Activated CD4-positive, alpha-beta memory T cell treated with anti-CD3 and anti-CD28 coated beads, Interleukin-2, amount 10 ng/mL, durations not matched to agents 7 days and 5 days (primary cell): Measurements from ENCODE around the gene KRTCAP2. TPM values are rescaled to one million over a fixed set of nuclear protein-coding genes. Genes with fewer than 3 reads are reported as not detected.
"Not testable (repeated sequence)": the region's sequence is repeated elsewhere in the genome, so short reads cannot be mapped to it uniquely, and the experiment has no call there.

Source experiments
- CTCF ChIA-PET: fragments of 350-600 bp; sonication (Branson Sonifier 250); formaldehyde crosslinking; loops from one replicate; lab custom pipeline; 2021; ENCODE audit warnings: antibody characterized with exemption, inconsistent platforms; lab: Charles Lee
- POLR2A ChIA-PET: fragments of 350-600 bp; sonication (Branson Sonifier 250); formaldehyde crosslinking; loops from one replicate; lab custom pipeline; 2021; ENCODE audit warnings: antibody characterized with exemption; lab: Charles Lee
- DNase-seq: peaks from one replicate; pipeline ENCODE4 v3.0.0-alpha.2; 2020
- H3K27ac Mint-ChIP-seq: one replicate; pipeline ENCODE4 v1.8.0; 2021; ENCODE audit warnings: mild to moderate bottlenecking, mixed read lengths
- H3K27me3 Mint-ChIP-seq: one replicate; pipeline ENCODE4 v1.8.0; 2021; ENCODE audit warnings: mixed read lengths
- H3K36me3 Mint-ChIP-seq: one replicate; pipeline ENCODE4 v1.8.0; 2021; ENCODE audit warnings: low read depth, mixed read lengths
- H3K4me1 Mint-ChIP-seq: one replicate; pipeline ENCODE4 v1.8.0; 2021; ENCODE audit warnings: mixed read lengths
- H3K4me3 Mint-ChIP-seq: one replicate; pipeline ENCODE4 v1.8.0; 2021; ENCODE audit warnings: mild to moderate bottlenecking, mixed read lengths
- H3K9me3 Mint-ChIP-seq: one replicate; pipeline ENCODE4 v1.8.0; 2021; ENCODE audit warnings: mixed read lengths
- total RNA-seq, 2 experiments: library from RNA; stranded (reverse); gene quantifications; one replicate each; pipeline ENCODE4 v1.2.3, GENCODE V29; 2021

The KRTCAP2 gene
- total RNA-seq, 2 experiments from 2014 or later = 203 to 224 TPM

DNA sequence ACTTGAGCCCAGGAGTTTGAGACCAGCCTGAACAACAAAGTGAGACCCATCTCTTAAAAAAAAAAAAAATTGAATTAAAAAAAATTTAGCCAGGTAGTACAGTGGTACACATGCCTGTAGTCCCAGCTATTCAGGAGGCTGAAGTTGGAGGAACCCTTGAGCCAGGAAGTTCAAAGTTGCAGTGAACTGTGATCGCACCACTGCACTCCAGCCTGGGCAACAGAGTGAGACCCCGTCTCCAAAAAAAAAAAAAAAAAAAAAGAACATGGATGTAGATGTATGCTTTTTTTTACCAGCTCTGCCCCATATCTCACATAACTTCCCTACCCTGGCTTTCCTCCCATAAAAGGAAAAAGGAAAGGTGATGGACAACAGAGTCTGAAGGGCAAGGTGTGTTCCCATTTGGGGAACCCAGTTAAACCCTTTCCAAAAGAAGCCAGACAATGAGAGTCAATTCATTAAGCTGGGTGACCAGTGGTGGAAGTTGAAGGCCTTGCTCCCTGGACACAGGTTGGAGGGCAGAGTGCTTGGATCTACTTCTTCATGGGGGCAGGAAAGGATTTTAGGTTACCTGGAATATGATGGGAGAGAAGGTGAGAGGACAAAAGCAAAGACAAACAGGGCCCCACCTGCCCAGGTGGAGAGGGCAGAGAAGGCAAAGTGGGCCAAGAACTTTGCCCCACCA, 2.9 kb downstream of the KRTCAP2 start:
- Mint-ChIP-seq H3K4me1 (peaks cover 49% of the 10 kb centered on the region), H3K27ac (no peak overlapping the region), H3K36me3 (peaks cover 28% of the 10 kb centered on the region), H3K27me3 (peaks cover 1% of the 10 kb centered on the region), H3K9me3 (no peaks in the 10 kb centered on the region), H3K4me3 (no peak overlapping the region)
- POLR2A ChIA-PET = no interaction called here
- CTCF ChIA-PET = interaction anchor here (0.7 to 8.0 kb wide), 7 partner anchors 30 to 277 kb away, joined by 3 to 209 read pairs (median 7); partner anchors contain the start of genes DPM3 and SLC50A1
- DNase-seq = no peak

GRCh38 chr1:155169541-155169940, 3.6 kb downstream of the KRTCAP2 start:
- H3K27ac Mint-ChIP-seq = no peak overlapping the region
- H3K27me3 Mint-ChIP-seq = peaks cover 1% of the 10 kb centered on the region
- DNase-seq = no peak
- ChIA-PET POLR2A (interaction anchor here (1.3 kb wide), 1 partner anchor 78 kb away, joined by 5 read pairs; no protein-coding TSS in a partner anchor), CTCF (interaction anchor here (1.6 to 8.0 kb wide), 5 partner anchors 32 to 84 kb away, joined by 5 to 209 read pairs (median 25); no protein-coding TSS in a partner anchor)
- no peaks in the 10 kb centered on the region for H3K9me3 Mint-ChIP-seq
- H3K36me3 Mint-ChIP-seq = peaks cover 25% of the 10 kb centered on the region
- H3K4me3 Mint-ChIP-seq = no peak overlapping the region
- H3K4me1 Mint-ChIP-seq = peaks cover 42% of the 10 kb centered on the region

DNA sequence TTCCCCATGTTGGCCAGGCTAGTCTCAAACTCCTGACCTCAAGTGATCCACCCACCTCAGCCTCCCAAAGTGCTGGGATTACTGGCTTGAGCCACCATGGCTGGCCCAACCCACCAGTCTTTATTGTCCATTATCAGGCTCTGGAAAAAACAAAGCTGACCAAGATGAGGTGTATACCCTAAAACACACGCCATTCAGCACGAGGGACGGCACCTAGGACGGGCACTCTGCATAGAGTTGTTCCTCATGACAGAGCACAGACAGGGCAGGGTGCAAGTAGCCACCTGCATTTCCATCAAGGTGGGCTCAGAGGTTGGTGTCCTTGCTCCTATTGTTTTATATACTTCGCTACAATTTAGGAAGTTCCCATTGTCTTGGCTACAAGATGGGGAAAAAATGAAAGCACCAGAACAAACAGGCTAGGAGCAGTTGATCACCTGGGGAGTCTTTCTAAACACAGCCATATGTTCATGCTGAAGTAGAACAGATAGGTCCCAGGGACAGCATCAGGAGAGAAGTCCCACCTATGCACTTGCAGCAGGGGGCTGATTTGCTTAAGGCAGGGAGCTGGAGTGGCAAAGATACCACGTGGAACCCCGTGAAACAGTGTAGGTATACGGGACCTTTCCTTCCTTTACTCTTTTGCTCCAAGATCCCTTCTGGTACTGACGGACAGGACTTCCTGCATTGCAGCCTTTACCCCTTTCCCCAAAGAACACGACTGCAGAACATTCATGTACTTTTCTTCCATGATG, 4.5 kb downstream of the KRTCAP2 start:
- no peak for DNase-seq
- H3K4me3 Mint-ChIP-seq = no peak overlapping the region
- POLR2A ChIA-PET = interaction anchor here (1.3 to 2.1 kb wide), 2 partner anchors 77 kb away, joined by 5 to 9 read pairs; no protein-coding TSS in a partner anchor
- H3K36me3 Mint-ChIP-seq = peaks cover 23% of the 10 kb centered on the region
- H3K27me3 Mint-ChIP-seq = peaks cover 1% of the 10 kb centered on the region
- no peaks in the 10 kb centered on the region for H3K9me3 Mint-ChIP-seq
- peaks cover 37% of the 10 kb centered on the region for H3K4me1 Mint-ChIP-seq
- H3K27ac Mint-ChIP-seq = no peak overlapping the region
- CTCF ChIA-PET = interaction anchor here (0.8 to 8.0 kb wide), 16 partner anchors 15 to 125 kb away, joined by 3 to 209 read pairs (median 5); partner anchors contain the start of genes ADAM15 and SLC50A1

DNA sequence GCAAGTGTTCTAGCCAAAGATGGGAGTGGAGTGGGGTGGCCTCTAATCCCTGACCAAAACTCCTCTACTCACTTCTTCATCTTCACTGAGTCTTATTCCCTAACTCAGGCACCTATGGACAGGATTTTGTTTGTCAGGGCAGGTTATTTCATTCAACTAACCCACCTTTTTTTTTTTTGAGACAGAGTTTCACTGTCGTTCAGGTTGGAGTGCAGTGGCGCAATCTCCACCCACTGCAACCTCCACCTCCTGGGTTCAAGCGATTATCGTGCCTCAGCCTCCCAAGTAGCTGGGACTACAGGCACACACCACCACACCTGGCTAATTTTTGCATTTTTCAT, 5.0 kb downstream of the KRTCAP2 start:
- not testable (repeated sequence) for H3K27ac Mint-ChIP-seq, H3K9me3 Mint-ChIP-seq, DNase-seq, H3K4me3 Mint-ChIP-seq, H3K27me3 Mint-ChIP-seq
- ChIA-PET CTCF (interaction anchor here (0.7 to 8.0 kb wide), 19 partner anchors 14 to 168 kb away, joined by 3 to 209 read pairs (median 4); partner anchors contain the start of genes ADAM15 and SLC50A1), POLR2A (interaction anchor here (2.1 kb wide), 1 partner anchor 76 kb away, joined by 9 read pairs; no protein-coding TSS in a partner anchor)
- Mint-ChIP-seq H3K4me1 (peaks cover 32% of the 10 kb centered on the region), H3K36me3 (peaks cover 19% of the 10 kb centered on the region)

DNA sequence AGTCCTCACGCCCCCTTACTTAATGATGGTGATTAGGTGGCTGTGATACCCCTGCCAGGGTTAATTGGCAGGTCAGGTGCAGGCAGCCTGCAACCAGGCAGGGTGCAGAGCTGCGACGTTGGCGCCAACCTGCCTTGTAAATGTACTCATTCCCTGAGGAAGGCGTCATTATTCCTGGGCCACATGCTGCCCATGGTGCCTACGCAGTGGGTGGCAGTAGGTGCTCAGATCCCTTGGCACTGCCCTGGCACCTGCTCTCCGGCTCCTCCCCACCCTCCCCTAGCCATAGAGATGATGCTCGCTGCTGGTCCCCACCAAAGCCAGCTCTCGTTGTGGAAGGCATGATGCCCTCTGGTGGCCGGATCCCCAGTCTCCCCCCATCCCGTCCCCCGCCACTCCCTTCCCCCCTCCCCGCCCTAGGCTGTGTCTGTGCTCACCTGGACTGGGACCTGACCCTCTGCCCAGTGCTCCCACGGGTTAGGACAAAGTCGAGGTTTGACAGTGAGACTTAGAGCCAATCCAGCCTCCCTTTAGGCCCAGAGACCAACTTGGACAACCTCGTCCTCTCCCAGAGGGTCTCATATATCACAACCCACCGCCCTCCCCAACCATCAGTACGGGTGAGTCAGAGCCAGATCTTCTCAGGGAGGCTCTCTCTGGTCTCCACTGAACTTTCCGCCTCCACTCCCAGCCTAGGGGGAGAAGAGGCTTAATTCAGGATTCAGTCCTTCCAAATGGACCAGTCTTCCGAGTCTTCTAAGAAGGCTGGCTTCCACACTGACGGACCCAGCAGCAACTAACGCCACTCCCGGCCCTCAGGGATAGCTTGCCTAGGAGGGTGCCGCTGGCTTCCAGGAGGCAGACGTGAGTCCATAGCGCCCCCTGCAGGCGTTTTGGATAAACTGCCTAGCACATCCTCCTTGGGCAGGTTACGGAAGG, 5.7 kb downstream of the KRTCAP2 start:
- Mint-ChIP-seq H3K27ac (no peak overlapping the region), H3K4me1 (peaks cover 30% of the 10 kb centered on the region), H3K9me3 (no peaks in the 10 kb centered on the region), H3K4me3 (no peak overlapping the region), H3K36me3 (peaks cover 17% of the 10 kb centered on the region), H3K27me3 (peaks cover 1% of the 10 kb centered on the region)
- ChIA-PET POLR2A (interaction anchor here (1.1 to 2.1 kb wide), 2 partner anchors 30 to 76 kb away, joined by 3 to 9 read pairs; no protein-coding TSS in a partner anchor), CTCF (interaction anchor here (0.7 to 8.0 kb wide), 19 partner anchors 13 to 169 kb away, joined by 3 to 209 read pairs (median 4); partner anchors contain the start of genes ADAM15 and SLC50A1)
- peak; percentile 91 for DNase-seq

DNA sequence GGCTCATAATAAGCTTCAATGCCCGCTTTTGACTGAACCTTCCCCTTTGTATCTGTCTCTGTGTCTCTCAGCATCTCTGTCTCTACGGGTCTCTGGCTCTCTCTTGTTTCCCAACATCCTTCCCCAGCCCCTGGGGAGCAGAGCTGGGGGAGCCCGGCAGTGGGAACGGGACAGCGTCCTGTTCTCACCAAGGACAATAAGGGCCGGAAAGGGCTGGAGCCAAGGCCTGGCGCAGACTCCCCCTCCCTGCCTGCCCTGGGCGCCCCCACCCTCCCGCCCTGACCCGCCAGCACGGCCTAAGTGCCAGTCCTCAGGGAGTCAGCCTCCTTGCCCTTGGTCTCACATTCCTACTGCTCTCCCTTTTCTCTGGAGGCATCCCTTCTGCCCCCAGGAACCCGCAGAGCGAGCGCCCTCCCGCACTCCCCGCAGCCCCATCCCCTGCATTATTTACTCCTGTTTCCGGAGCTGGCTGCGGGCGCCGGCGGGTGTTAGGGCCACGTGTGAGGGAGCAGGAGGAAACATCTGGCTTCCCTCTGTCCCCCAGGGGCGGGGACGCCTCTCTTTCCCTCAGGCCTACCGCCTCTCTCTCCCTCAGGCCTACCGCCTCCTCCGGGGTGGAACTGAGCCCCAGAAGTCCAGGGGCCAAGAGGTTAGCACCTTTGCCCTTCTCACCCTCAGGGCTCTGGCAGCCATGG, 6.5 kb downstream of the KRTCAP2 start:
- H3K36me3 Mint-ChIP-seq = peaks cover 12% of the 10 kb centered on the region

GRCh38 chr1:155166051-155166470, 7.0 kb downstream of the KRTCAP2 start:
- ChIA-PET POLR2A (interaction anchor here (1.0 to 2.1 kb wide), 2 partner anchors 24 to 74 kb away, joined by 3 to 9 read pairs; no protein-coding TSS in a partner anchor), CTCF (interaction anchor here (4.5 to 8.0 kb wide), 3 partner anchors 69 to 80 kb away, joined by 25 to 209 read pairs (median 89); no protein-coding TSS in a partner anchor)
- H3K9me3 Mint-ChIP-seq = no peaks in the 10 kb centered on the region
- no peak overlapping the region for H3K27ac Mint-ChIP-seq
- H3K4me1 Mint-ChIP-seq = peaks cover 19% of the 10 kb centered on the region
- peaks cover 1% of the 10 kb centered on the region for H3K27me3 Mint-ChIP-seq
- H3K4me3 Mint-ChIP-seq = no peak overlapping the region
- DNase-seq = no peak
- H3K36me3 Mint-ChIP-seq = peaks cover 12% of the 10 kb centered on the region

More for the DNA sequence above, 6.5 kb downstream of the KRTCAP2 start:
- Mint-ChIP-seq H3K4me3 (no peak overlapping the region), H3K4me1 (peaks cover 23% of the 10 kb centered on the region), H3K9me3 (no peaks in the 10 kb centered on the region), H3K27ac (no peak overlapping the region), H3K27me3 (peaks cover 1% of the 10 kb centered on the region)
- no peak for DNase-seq
- ChIA-PET CTCF (interaction anchor here (1.2 to 8.0 kb wide), 6 partner anchors 24 to 81 kb away, joined by 4 to 209 read pairs (median 17); no protein-coding TSS in a partner anchor), POLR2A (interaction anchor here (1.0 to 2.1 kb wide), 3 partner anchors 24 to 75 kb away, joined by 3 to 9 read pairs (median 3); no protein-coding TSS in a partner anchor)

GRCh38 chr1:155164625-155165024, 8.5 kb downstream of the KRTCAP2 start:
- DNase-seq, H3K4me3 Mint-ChIP-seq, H3K27ac Mint-ChIP-seq, H3K27me3 Mint-ChIP-seq, H3K36me3 Mint-ChIP-seq, H3K9me3 Mint-ChIP-seq: not testable (repeated sequence)
- POLR2A ChIA-PET = interaction anchor here (1.0 kb wide), 1 partner anchor 8 kb away, joined by 3 read pairs; the partner anchor contains the start of gene KRTCAP2
- CTCF ChIA-PET = interaction anchor here (0.6 to 2.8 kb wide), 4 partner anchors 8 to 79 kb away, joined by 3 to 13 read pairs (median 5); partner anchors contain the start of gene KRTCAP2
- peaks cover 16% of the 10 kb centered on the region for H3K4me1 Mint-ChIP-seq

- peaks cover 12% of the 10 kb centered on the region for H3K4me1 Mint-ChIP-seq
- CTCF ChIA-PET = interaction anchor here (1.2 to 2.8 kb wide), 2 partner anchors 9 to 74 kb away, joined by 4 to 13 read pairs; partner anchors contain the start of gene KRTCAP2
- H3K4me3 Mint-ChIP-seq, POLR2A ChIA-PET, H3K27ac Mint-ChIP-seq, H3K36me3 Mint-ChIP-seq, H3K27me3 Mint-ChIP-seq, H3K9me3 Mint-ChIP-seq, DNase-seq: not testable (repeated sequence)
These were observed 9.3 kb downstream of the KRTCAP2 start for GRCh38 chr1:155163785-155164184.

DNA sequence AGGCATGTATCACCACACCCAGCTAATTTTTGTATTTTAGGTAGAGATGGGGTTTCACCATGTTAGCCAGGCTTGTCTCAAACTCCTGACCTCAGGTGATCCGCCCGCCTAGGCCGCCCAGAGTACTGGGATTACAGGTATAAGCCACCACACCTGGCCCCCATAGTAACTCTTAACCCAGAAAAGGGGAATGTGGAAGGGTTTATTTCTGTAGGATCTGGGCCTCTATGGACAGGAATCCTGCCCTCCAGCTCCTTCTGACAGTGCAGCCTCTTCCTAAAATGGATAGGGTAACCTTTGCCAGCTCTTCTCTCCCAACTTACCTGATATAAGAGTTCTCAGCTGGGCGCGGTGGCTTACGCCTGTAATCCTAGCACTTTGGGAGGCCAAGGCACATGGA, 10.5 kb downstream of the KRTCAP2 start:
- not testable (repeated sequence) for H3K36me3 Mint-ChIP-seq, H3K27ac Mint-ChIP-seq, H3K4me1 Mint-ChIP-seq, H3K9me3 Mint-ChIP-seq, H3K4me3 Mint-ChIP-seq, DNase-seq, H3K27me3 Mint-ChIP-seq
- CTCF ChIA-PET = interaction anchor here (2.8 kb wide), 1 partner anchor 10 kb away, joined by 13 read pairs; the partner anchor contains the start of gene KRTCAP2
- POLR2A ChIA-PET = interaction anchor here (1.3 kb wide), 1 partner anchor 17 kb away, joined by 4 read pairs; no protein-coding TSS in a partner anchor

DNA sequence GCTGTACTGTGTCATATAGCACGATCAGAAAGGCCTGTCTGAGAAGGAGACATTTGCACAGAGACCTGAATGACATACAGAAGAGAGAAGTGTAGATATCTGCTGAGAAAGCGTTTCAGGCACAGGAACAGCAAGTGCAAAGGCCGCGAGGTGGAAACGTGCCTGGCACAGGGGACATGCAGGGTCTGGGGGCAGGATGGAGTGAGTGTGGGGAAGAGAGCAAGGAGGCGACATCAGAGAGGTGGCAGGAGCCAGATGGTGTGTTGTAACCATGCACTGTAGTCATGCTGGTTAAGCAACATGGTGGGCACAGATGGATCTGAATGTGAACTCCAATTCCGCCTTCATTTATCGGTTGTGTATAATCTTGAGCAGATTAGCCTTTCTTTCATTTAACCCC, 13.0 kb downstream of the KRTCAP2 start:
- POLR2A ChIA-PET = no interaction called here
- no peak for DNase-seq
- no peak overlapping the region for H3K27ac Mint-ChIP-seq
- no peaks in the 10 kb centered on the region for H3K9me3 Mint-ChIP-seq
- CTCF ChIA-PET = no interaction called here
- peaks cover 17% of the 10 kb centered on the region for H3K27me3 Mint-ChIP-seq
- H3K36me3 Mint-ChIP-seq = no peaks in the 10 kb centered on the region
- no peaks in the 10 kb centered on the region for H3K4me1 Mint-ChIP-seq
- no peak overlapping the region for H3K4me3 Mint-ChIP-seq
